HepG2 (cell line): ENCODE measurements around the gene ZNF548. TPM values are rescaled to one million over a fixed set of nuclear protein-coding genes. Genes with fewer than 3 reads are reported as not detected.
A peak's percentile ranks its signal among the peaks of the same experiment; 100 is the strongest.

Experiments used
- AKNA ChIP-seq: sonication (generic); formaldehyde crosslinking; IDR thresholded peaks from 2 replicates; pipeline ENCODE4 v1.4.0; 2020; ENCODE audit warnings: missing genetic modification reagents, borderline replicate concordance
- ATM ChIP-seq: fragments of 450-650 bp; IDR thresholded peaks from 2 replicates; pipeline ENCODE4 v1.7.1; 2017; ENCODE audit warnings: mild to moderate bottlenecking, borderline replicate concordance
- EEA1 ChIP-seq: sonication (generic); formaldehyde crosslinking; IDR thresholded peaks from 2 replicates; pipeline ENCODE4 v1.5.1; 2020; ENCODE audit warnings: mild to moderate bottlenecking, missing genetic modification reagents, borderline replicate concordance
- ELF3 ChIP-seq: IDR thresholded peaks from 2 replicates; pipeline ENCODE4 v1.6.1; 2016; ENCODE audit warnings: missing genetic modification reagents, missing compliant biosample characterization
- HNRNPUL1 ChIP-seq: fragments of 200-400 bp; formaldehyde crosslinking; IDR thresholded peaks from 2 replicates; pipeline ENCODE4 v1.6.1; 2017; ENCODE audit warnings: low read depth, mild to moderate bottlenecking, low read length, moderate library complexity
- IKZF5 ChIP-seq: IDR thresholded peaks from 2 replicates; pipeline ENCODE4 v1.6.1; 2018; ENCODE audit warnings: missing genetic modification reagents, mild to moderate bottlenecking, missing compliant biosample characterization
- KMT2A ChIP-seq: sonication (generic); formaldehyde crosslinking; IDR thresholded peaks from 2 replicates; pipeline ENCODE4 v1.4.0; 2020; ENCODE audit warnings: missing genetic modification reagents
- MNT ChIP-seq: fragments of 450-650 bp; IDR thresholded peaks from 2 replicates; pipeline ENCODE4 v1.6.1; 2016
- MYPOP ChIP-seq: sonication (generic); formaldehyde crosslinking; IDR thresholded peaks from 2 replicates; pipeline ENCODE4 v1.8.1; 2023; ENCODE audit warnings: mild to moderate bottlenecking, moderate library complexity, missing genetic modification reagents
- PCBP1 ChIP-seq: fragments of 200-400 bp; formaldehyde crosslinking; IDR thresholded peaks from 2 replicates; pipeline ENCODE4 v1.6.1; 2017; ENCODE audit warnings: mild to moderate bottlenecking, low read depth, low read length, borderline replicate concordance
- POLR2A ChIP-seq, 2 experiments: IDR thresholded peaks; 2 replicates each; pipeline ENCODE4 v1.6.1; 2011; ENCODE audit warnings: low read depth in 2 of 2, low read length in 2 of 2, mild to moderate bottlenecking in 1 of 2, moderate library complexity in 1 of 2; ENCODE audit not compliant: insufficient read depth in 1 of 2
- TBP ChIP-seq: sonication (generic); formaldehyde crosslinking; IDR thresholded peaks from 2 replicates; pipeline ENCODE4 v1.5.0; 2020; ENCODE audit warnings: missing genetic modification reagents
- TCF7 ChIP-seq: sonication (generic); IDR thresholded peaks from 2 replicates; pipeline ENCODE4 v1.6.1; 2016; ENCODE audit warnings: antibody characterized with exemption, low read depth
- ZMYM4 ChIP-seq: sonication (generic); formaldehyde crosslinking; IDR thresholded peaks from 2 replicates; pipeline ENCODE4 v1.8.1; 2023; ENCODE audit warnings: mild to moderate bottlenecking, missing genetic modification reagents
- ZNF124 ChIP-seq: sonication (generic); formaldehyde crosslinking; IDR thresholded peaks from 2 replicates; pipeline ENCODE4 v1.4.0; 2020; ENCODE audit warnings: missing genetic modification reagents
- ZNF232 ChIP-seq: sonication (generic); formaldehyde crosslinking; IDR thresholded peaks from 2 replicates; pipeline ENCODE4 v1.4.0; 2020; ENCODE audit warnings: missing genetic modification reagents, borderline replicate concordance
- ZNF329 ChIP-seq: sonication (generic); formaldehyde crosslinking; IDR thresholded peaks from 2 replicates; pipeline ENCODE4 v1.9.0; 2021; ENCODE audit warnings: low read depth, mild to moderate bottlenecking, missing genetic modification reagents
- ZNF33A ChIP-seq: sonication (generic); formaldehyde crosslinking; IDR thresholded peaks from 2 replicates; pipeline ENCODE4 v1.5.1; 2020; ENCODE audit warnings: missing genetic modification reagents, mild to moderate bottlenecking, moderate library complexity, borderline replicate concordance
- ZNF557 ChIP-seq: sonication (generic); formaldehyde crosslinking; IDR thresholded peaks from 2 replicates; pipeline ENCODE4 v1.4.0; 2020; ENCODE audit warnings: missing genetic modification reagents
- ZSCAN21 ChIP-seq: sonication (generic); formaldehyde crosslinking; IDR thresholded peaks from 2 replicates; pipeline ENCODE4 v1.8.0; 2022; ENCODE audit warnings: mild to moderate bottlenecking, missing genetic modification reagents, moderate library complexity, borderline replicate concordance
- ZSCAN30 ChIP-seq: sonication (generic); formaldehyde crosslinking; IDR thresholded peaks from 2 replicates; pipeline ENCODE4 v1.5.0; 2020; ENCODE audit warnings: mild to moderate bottlenecking, missing genetic modification reagents
- polyA plus RNA-seq, 8 experiments: library from polyadenylated mRNA; depleted of rRNA in 3 of 8; stranded (reverse) in 7 of 8; unstranded in 1 of 8; fragments of >200 nt; fragmentation: Illumina TruSeq in 4 of 8; extraction: Trizol in 4 of 8; gene quantifications; 2 replicates each; pipeline versions ENCODE4 v1.2.1 to v1.2.3, GENCODE V29; 2011 to 2016; ENCODE audit warnings: low read depth in 4 of 8, missing spikeins in 1 of 8, mixed read lengths in 1 of 8; ENCODE audit not compliant: insufficient read depth in 1 of 8
- total RNA-seq, 5 experiments: library from RNA; depleted of rRNA; stranded (reverse); fragments of >200 nt; fragmentation: Illumina TruSeq; extraction: Trizol; gene quantifications; 2 replicates each; pipeline ENCODE4 v1.2.3, GENCODE V29; 2016; ENCODE audit warnings: low read depth in 1 of 5

Gene ZNF548
- total and polyA plus RNA-seq, 2 of the 13 experiments (the other 11 are each of a cell fraction or from before 2014, with no cell fraction given), result 19.6 to 24.9 TPM

- TF ChIP-seq ZMYM4 (0 out of 2 replicates have a peak, but pooled peaks have one; percentile 30), ZSCAN30 (peak; percentile 47; the same call in 1 of the 2 replicates), ZNF33A (CRISPR knock-in tag) (no peak), TCF7 (no peak), PCBP1 (no peak), AKNA (no peak), ZSCAN21 (CRISPR knock-in tag) (no peak), KMT2A (peak; percentile 80), ZNF124 (0 out of 2 replicates have a peak, but pooled peaks have one; percentile 60), ZNF232 (CRISPR knock-in tag) (no peak), ELF3 (peak; percentile 69), TBP (CRISPR knock-in tag) (no peak), IKZF5 (CRISPR knock-in tag) (0 out of 2 replicates have a peak, but pooled peaks have one; percentile 35), MYPOP (no peak), HNRNPUL1 (no peak), POLR2A (IDR thresholded peaks at IDR 0.05; ENCODE audit: insufficient read depth in 1 of 2, low read depth in 2 of 2, low read length in 2 of 2) (peak; percentile 48 to 53; a peak in 2 of 4 replicates), MNT (peak; percentile 23; the same call in 1 of the 2 replicates), EEA1 (CRISPR knock-in tag) (no peak), ATM (no peak), ZNF557 (no peak), ZNF329 (CRISPR knock-in tag) (no peak)
These were observed 38.5 kb upstream of the ZNF548 start, which contains the start of gene ZNF304 (continued) for GRCh38 chr19:57350877-57351805.
